ENCODE measurements around the gene TMEM161A. TPM values are rescaled to one million over a fixed set of nuclear protein-coding genes. Genes with fewer than 3 reads are reported as not detected.

Gene TMEM161A
- total and polyA plus RNA-seq, 4 donors = 7.6 to 53.3 (median 14.9) TPM

- Histone ChIP-seq H3K4me3 (ENCODE audit: low read length in 2 of 2) (no peak overlapping the region), H3K9me3 (ENCODE audit: control insufficient read depth, low read length) (no peaks in the 10 kb centered on the region), H3K27me3 (ENCODE audit: control insufficient read depth in 1 of 2, insufficient read depth in 2 of 2, low read length in 1 of 2) (no peaks in the 10 kb centered on the region), H3K27ac (ENCODE audit: low read depth in 1 of 2, low read length in 2 of 2) (no peak overlapping the region), H3K36me3 (ENCODE audit: control insufficient read depth in 1 of 2, insufficient read depth in 2 of 2, low read length in 1 of 2) (peaks cover 0 to 3% of the 10 kb centered on the region in 2 donors), H3K4me1 (ENCODE audit: control insufficient read depth in 1 of 2, insufficient read depth in 2 of 2, low read length in 2 of 2) (no peaks in the 10 kb centered on the region)
- ATAC-seq (ENCODE audit: low FRiP score) (peak; percentile 74), DNase-seq (peak in 1 of 2 donors; percentile 79)
- WGBS, 2 donors = 55 to 59% methylated on average over 36 to 39 of the region's 39 CpGs
- intact Hi-C loops (cut with DNase I) = no loop called here
Measured at GRCh38 chr19:19120308-19121231, 17.7 kb downstream of the TMEM161A start.

GRCh38 chr19:19119325-19120237 lies 18.7 kb downstream of the TMEM161A start:
- intact Hi-C loops (cut with DNase I) = no loop called here
- H3K27ac ChIP-seq (ENCODE audit: low read depth in 1 of 2, low read length in 2 of 2) = no peak overlapping the region
- 93% methylated on average over 39 of the region's 39 CpGs for WGBS, 2 donors
- H3K36me3 ChIP-seq (ENCODE audit: control insufficient read depth in 1 of 2, insufficient read depth in 2 of 2, low read length in 1 of 2) = peaks cover 0 to 3% of the 10 kb centered on the region in 2 donors
- DNase-seq (no peak), ATAC-seq (ENCODE audit: low FRiP score) (no peak)
- no peaks in the 10 kb centered on the region for H3K9me3 ChIP-seq (ENCODE audit: control insufficient read depth, low read length)
- H3K27me3 ChIP-seq (ENCODE audit: control insufficient read depth in 1 of 2, insufficient read depth in 2 of 2, low read length in 1 of 2) = no peaks in the 10 kb centered on the region
- H3K4me1 ChIP-seq (ENCODE audit: control insufficient read depth in 1 of 2, insufficient read depth in 2 of 2, low read length in 2 of 2) = no peaks in the 10 kb centered on the region
- H3K4me3 ChIP-seq (ENCODE audit: low read length in 2 of 2) = no peak overlapping the region

GRCh38 chr19:19115954-19116353 lies 22.3 kb downstream of the TMEM161A start:
- peaks cover 0 to 3% of the 10 kb centered on the region in 2 donors for H3K36me3 ChIP-seq (ENCODE audit: control insufficient read depth in 1 of 2, insufficient read depth in 2 of 2, low read length in 1 of 2)
- H3K9me3 ChIP-seq (ENCODE audit: control insufficient read depth, low read length) = no peaks in the 10 kb centered on the region
- no peaks in the 10 kb centered on the region for H3K4me1 ChIP-seq (ENCODE audit: control insufficient read depth in 1 of 2, insufficient read depth in 2 of 2, low read length in 2 of 2)
- H3K27ac ChIP-seq (ENCODE audit: low read depth in 1 of 2, low read length in 2 of 2) = no peak overlapping the region
- ATAC-seq (ENCODE audit: low FRiP score) (no peak), DNase-seq (peak in 1 of 2 donors; percentile 51)
- H3K27me3 ChIP-seq (ENCODE audit: control insufficient read depth in 1 of 2, insufficient read depth in 2 of 2, low read length in 1 of 2) = no peaks in the 10 kb centered on the region
- 74 to 80% methylated on average over 9 of the region's 9 CpGs for WGBS, 2 donors
- intact Hi-C loops (cut with DNase I) = no loop called here
- no peak overlapping the region for H3K4me3 ChIP-seq (ENCODE audit: low read length in 2 of 2)

GRCh38 chr19:19113040-19113626 lies 25.1 kb downstream of the TMEM161A start:
- 44% methylated on average over 7 of the region's 7 CpGs for WGBS, 2 donors
- intact Hi-C loops (cut with DNase I) = no loop called here
- H3K9me3 ChIP-seq (ENCODE audit: control insufficient read depth, low read length) = no peaks in the 10 kb centered on the region
- no peak for DNase-seq
- no peaks in the 10 kb centered on the region for H3K36me3 ChIP-seq (ENCODE audit: control insufficient read depth in 1 of 2, insufficient read depth in 2 of 2, low read length in 1 of 2)
- no peak for ATAC-seq (ENCODE audit: low FRiP score)
- H3K27ac ChIP-seq (ENCODE audit: low read depth in 1 of 2, low read length in 2 of 2) = no peak overlapping the region
- no peaks in the 10 kb centered on the region for H3K4me1 ChIP-seq (ENCODE audit: control insufficient read depth in 1 of 2, insufficient read depth in 2 of 2, low read length in 2 of 2)
- no peak overlapping the region for H3K4me3 ChIP-seq (ENCODE audit: low read length in 2 of 2)
- H3K27me3 ChIP-seq (ENCODE audit: control insufficient read depth in 1 of 2, insufficient read depth in 2 of 2, low read length in 1 of 2) = no peaks in the 10 kb centered on the region

GRCh38 chr19:19111967-19112580 lies 26.2 kb downstream of the TMEM161A start:
- Histone ChIP-seq H3K4me1 (ENCODE audit: control insufficient read depth in 1 of 2, insufficient read depth in 2 of 2, low read length in 2 of 2) (no peaks in the 10 kb centered on the region), H3K27me3 (ENCODE audit: control insufficient read depth in 1 of 2, insufficient read depth in 2 of 2, low read length in 1 of 2) (no peaks in the 10 kb centered on the region), H3K4me3 (ENCODE audit: low read length in 2 of 2) (no peak overlapping the region), H3K9me3 (ENCODE audit: control insufficient read depth, low read length) (no peaks in the 10 kb centered on the region), H3K27ac (ENCODE audit: low read depth in 1 of 2, low read length in 2 of 2) (no peak overlapping the region), H3K36me3 (ENCODE audit: control insufficient read depth in 1 of 2, insufficient read depth in 2 of 2, low read length in 1 of 2) (no peaks in the 10 kb centered on the region)
- DNase-seq = no peak
- intact Hi-C loops (cut with DNase I) = no loop called here
- 81 to 85% methylated on average over 9 of the region's 9 CpGs for WGBS, 2 donors
- no peak for ATAC-seq (ENCODE audit: low FRiP score)

GRCh38 chr19:19111136-19111835 lies 27.0 kb downstream of the TMEM161A start:
- Histone ChIP-seq H3K27ac (ENCODE audit: low read depth in 1 of 2, low read length in 2 of 2) (no peak overlapping the region), H3K27me3 (ENCODE audit: control insufficient read depth in 1 of 2, insufficient read depth in 2 of 2, low read length in 1 of 2) (no peaks in the 10 kb centered on the region), H3K4me3 (ENCODE audit: low read length in 2 of 2) (no peak overlapping the region), H3K36me3 (ENCODE audit: control insufficient read depth in 1 of 2, insufficient read depth in 2 of 2, low read length in 1 of 2) (no peaks in the 10 kb centered on the region), H3K4me1 (ENCODE audit: control insufficient read depth in 1 of 2, insufficient read depth in 2 of 2, low read length in 2 of 2) (no peaks in the 10 kb centered on the region), H3K9me3 (ENCODE audit: control insufficient read depth, low read length) (no peaks in the 10 kb centered on the region)
- WGBS, 2 donors = 79 to 85% methylated on average over 15 of the region's 15 CpGs
- no peak for DNase-seq
- intact Hi-C loops (cut with DNase I) = no loop called here
- no peak for ATAC-seq (ENCODE audit: low FRiP score)

GRCh38 chr19:19110410-19111135 lies 27.7 kb downstream of the TMEM161A start:
- Histone ChIP-seq H3K27ac (ENCODE audit: low read depth in 1 of 2, low read length in 2 of 2) (no peak overlapping the region), H3K4me1 (ENCODE audit: control insufficient read depth in 1 of 2, insufficient read depth in 2 of 2, low read length in 2 of 2) (no peaks in the 10 kb centered on the region), H3K4me3 (ENCODE audit: low read length in 2 of 2) (no peak overlapping the region), H3K27me3 (ENCODE audit: control insufficient read depth in 1 of 2, insufficient read depth in 2 of 2, low read length in 1 of 2) (no peaks in the 10 kb centered on the region), H3K36me3 (ENCODE audit: control insufficient read depth in 1 of 2, insufficient read depth in 2 of 2, low read length in 1 of 2) (no peaks in the 10 kb centered on the region), H3K9me3 (ENCODE audit: control insufficient read depth, low read length) (no peaks in the 10 kb centered on the region)
- ATAC-seq (ENCODE audit: low FRiP score) = no peak
- WGBS, 2 donors = 21 to 24% methylated on average over 54 to 66 of the region's 66 CpGs
- DNase-seq = no peak
- intact Hi-C loops (cut with DNase I) = no loop called here

Data from aorta (tissue), 5 donors.